CD4-positive, CD25-positive, alpha-beta regulatory T cell (primary cell): ENCODE measurements around the gene ARHGAP28. TPM values are rescaled to one million over a fixed set of nuclear protein-coding genes. Genes with fewer than 3 reads are reported as not detected.

Source experiments
- ATAC-seq, 2 donors: fragments of 150-1000 bp; cut with Tn5 transposase; one replicate each; pipeline ENCODE4 v1.10.0; 2021; ENCODE audit warnings: low read depth in 2 of 2, moderate number of reproducible peaks in 2 of 2, moderate library complexity in 1 of 2
- DNase-seq, 3 donors: peaks; one replicate each; pipeline versions ENCODE4 v3.0.0 to v3.0.0-alpha.2; 2012 to 2022; ENCODE audit warnings: mixed read lengths in 1 of 3
- H3K27ac ChIP-seq: one replicate; pipeline ENCODE4 v1.7.0; 2013; ENCODE audit warnings: mild to moderate bottlenecking, low read length; ENCODE audit not compliant: insufficient read depth, poor library complexity, severe bottlenecking
- H3K27me3 ChIP-seq: one replicate; pipeline ENCODE4 v1.7.0; 2013; ENCODE audit warnings: low read length; ENCODE audit not compliant: control insufficient read depth, insufficient read depth
- H3K36me3 ChIP-seq: one replicate; pipeline ENCODE4 v1.7.0; 2013; ENCODE audit warnings: mild to moderate bottlenecking, low read length, moderate library complexity; ENCODE audit not compliant: control insufficient read depth, insufficient read depth
- H3K4me1 ChIP-seq: 2 replicates; pipeline ENCODE4 v1.7.0; 2013; ENCODE audit warnings: mild to moderate bottlenecking, low read length; ENCODE audit not compliant: insufficient read depth, control insufficient read depth, poor library complexity, severe bottlenecking
- H3K4me3 ChIP-seq: one replicate; pipeline ENCODE4 v1.7.0; 2013; ENCODE audit warnings: low read depth, mild to moderate bottlenecking, low read length, moderate library complexity
- H3K9me3 ChIP-seq, 2 experiments: 1 replicate in 1 of 2; 2 replicates in 1 of 2; pipeline ENCODE4 v1.7.0; 2013; ENCODE audit warnings: low read length in 2 of 2, mild to moderate bottlenecking in 1 of 2, moderate library complexity in 1 of 2; ENCODE audit not compliant: control insufficient read depth in 2 of 2
- H3K27ac Mint-ChIP-seq, 3 donors: one replicate each; pipeline ENCODE4 v1.8.0; 2020 to 2022; ENCODE audit warnings: mild to moderate bottlenecking in 3 of 3, mixed read lengths in 3 of 3, moderate library complexity in 2 of 3
- H3K27me3 Mint-ChIP-seq: one replicate; pipeline ENCODE4 v1.8.0; 2022; ENCODE audit warnings: mild to moderate bottlenecking, mixed read lengths
- H3K36me3 Mint-ChIP-seq: one replicate; pipeline ENCODE4 v1.8.0; 2020; ENCODE audit warnings: mixed read lengths
- H3K4me1 Mint-ChIP-seq, 4 donors: one replicate each; pipeline ENCODE4 v1.8.0; 2020 to 2022; ENCODE audit warnings: mixed read lengths in 4 of 4, mild to moderate bottlenecking in 1 of 4
- H3K4me3 Mint-ChIP-seq, 4 donors: one replicate each; pipeline ENCODE4 v1.8.0; 2020 to 2022; ENCODE audit warnings: mild to moderate bottlenecking in 4 of 4, mixed read lengths in 4 of 4, moderate library complexity in 3 of 4
- H3K9me3 Mint-ChIP-seq, 7 donors: one replicate each; pipeline ENCODE4 v1.8.0; 2020 to 2022; ENCODE audit warnings: mixed read lengths in 7 of 7, mild to moderate bottlenecking in 3 of 7, moderate library complexity in 2 of 7
- polyA plus RNA-seq, 4 donors: library from polyadenylated mRNA; unstranded; fragments of 300-500 nt; fragmentation: Illumina TruSeq; gene quantifications; one replicate each; pipeline ENCODE4 v1.2.3, GENCODE V29; 2021
- total RNA-seq: library from RNA; stranded (reverse); gene quantifications from one replicate; pipeline ENCODE4 v1.2.3, GENCODE V29; 2022

Gene ARHGAP28
- total and polyA plus RNA-seq, 5 donors from 2014 or later = not detected

DNA sequence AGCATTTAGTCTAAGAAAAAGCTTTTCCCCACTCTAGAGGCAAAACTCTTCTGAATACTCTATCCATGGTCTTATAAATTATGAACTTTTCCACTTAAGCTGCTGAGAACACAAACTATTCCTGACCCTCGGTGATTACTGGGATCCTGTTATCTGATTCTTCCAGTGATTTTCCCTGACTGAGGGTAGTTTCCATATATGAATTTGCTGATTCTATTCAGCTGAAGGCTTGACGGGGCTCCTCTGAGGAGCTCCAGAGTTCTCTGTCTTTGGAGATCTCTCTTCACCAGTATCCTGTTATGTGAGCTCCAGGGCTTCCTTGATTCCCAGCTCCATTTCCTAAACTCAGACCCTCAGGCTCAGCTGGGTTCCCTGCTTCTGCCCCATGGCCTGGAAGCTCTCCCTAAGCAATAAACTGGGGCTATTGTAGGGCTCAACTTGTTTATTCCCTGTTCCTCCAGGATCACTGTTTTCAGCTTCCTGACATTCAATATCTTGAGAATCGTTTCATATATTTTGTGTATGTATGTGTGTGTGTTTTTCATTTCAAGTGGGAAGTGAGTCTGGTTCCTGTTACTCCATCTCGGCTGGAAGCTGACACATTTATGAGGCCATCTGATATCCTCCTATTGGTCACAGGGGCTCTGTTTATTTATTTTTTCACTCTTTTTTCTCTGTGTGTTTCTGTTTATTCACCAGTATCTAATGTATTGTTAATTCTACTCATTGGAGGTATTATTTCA, 78.2 kb downstream of the ARHGAP28 start:
- no peak for DNase-seq
- H3K9me3 ChIP-seq = no peaks in the 10 kb centered on the region
- Mint-ChIP-seq H3K9me3 (peaks cover 0 to 8% (median 5%) of the 10 kb centered on the region in 7 donors), H3K27ac (no peak overlapping the region), H3K4me3 (no peak overlapping the region), H3K36me3 (no peaks in the 10 kb centered on the region), H3K27me3 (no peaks in the 10 kb centered on the region), H3K4me1 (no peaks in the 10 kb centered on the region)
- no peak for ATAC-seq
- H3K27ac ChIP-seq = no peak overlapping the region
- no peak overlapping the region for H3K4me3 ChIP-seq
- no peaks in the 10 kb centered on the region for H3K27me3 ChIP-seq
- H3K36me3 ChIP-seq = no peaks in the 10 kb centered on the region
- H3K4me1 ChIP-seq = no peaks in the 10 kb centered on the region

- no peaks in the 10 kb centered on the region for H3K27me3 ChIP-seq
- Mint-ChIP-seq H3K36me3 (no peaks in the 10 kb centered on the region), H3K9me3 (peaks cover 0 to 11% (median 5%) of the 10 kb centered on the region in 7 donors), H3K27ac (no peak overlapping the region), H3K4me1 (no peaks in the 10 kb centered on the region), H3K27me3 (no peaks in the 10 kb centered on the region), H3K4me3 (no peak overlapping the region)
- H3K4me1 ChIP-seq = no peaks in the 10 kb centered on the region
- ATAC-seq = no peak
- H3K27ac ChIP-seq = no peak overlapping the region
- H3K4me3 ChIP-seq = no peak overlapping the region
- DNase-seq = no peak
- no peaks in the 10 kb centered on the region for H3K36me3 ChIP-seq
- H3K9me3 ChIP-seq = no peaks in the 10 kb centered on the region
These were observed 80.7 kb downstream of the ARHGAP28 start for GRCh38 chr18:6810191-6810590.

GRCh38 chr18:6811816-6812215, 82.3 kb downstream of the ARHGAP28 start:
- Histone ChIP-seq H3K36me3 (no peaks in the 10 kb centered on the region), H3K4me1 (no peaks in the 10 kb centered on the region), H3K27me3 (no peaks in the 10 kb centered on the region), H3K27ac (no peak overlapping the region), H3K4me3 (no peak overlapping the region), H3K9me3 (no peaks in the 10 kb centered on the region)
- H3K27me3 Mint-ChIP-seq = no peaks in the 10 kb centered on the region
- no peaks in the 10 kb centered on the region for H3K36me3 Mint-ChIP-seq
- H3K9me3 Mint-ChIP-seq = peaks cover 0 to 14% (median 6%) of the 10 kb centered on the region in 7 donors
- no peak overlapping the region for H3K27ac Mint-ChIP-seq
- no peak overlapping the region for H3K4me3 Mint-ChIP-seq
- DNase-seq (no peak), ATAC-seq (no peak)
- no peaks in the 10 kb centered on the region for H3K4me1 Mint-ChIP-seq

GRCh38 chr18:6814882-6815425, 85.4 kb downstream of the ARHGAP28 start:
- no peak overlapping the region for H3K4me3 ChIP-seq
- no peaks in the 10 kb centered on the region for H3K36me3 ChIP-seq
- ATAC-seq = no peak
- H3K4me1 ChIP-seq = no peaks in the 10 kb centered on the region
- H3K9me3 ChIP-seq = no peaks in the 10 kb centered on the region
- Mint-ChIP-seq H3K4me1 (no peaks in the 10 kb centered on the region), H3K27me3 (no peaks in the 10 kb centered on the region), H3K27ac (no peak overlapping the region), H3K9me3 (peaks cover 0 to 8% (median 4%) of the 10 kb centered on the region in 7 donors), H3K36me3 (no peaks in the 10 kb centered on the region), H3K4me3 (no peak overlapping the region)
- no peak for DNase-seq
- no peaks in the 10 kb centered on the region for H3K27me3 ChIP-seq
- no peak overlapping the region for H3K27ac ChIP-seq

DNA sequence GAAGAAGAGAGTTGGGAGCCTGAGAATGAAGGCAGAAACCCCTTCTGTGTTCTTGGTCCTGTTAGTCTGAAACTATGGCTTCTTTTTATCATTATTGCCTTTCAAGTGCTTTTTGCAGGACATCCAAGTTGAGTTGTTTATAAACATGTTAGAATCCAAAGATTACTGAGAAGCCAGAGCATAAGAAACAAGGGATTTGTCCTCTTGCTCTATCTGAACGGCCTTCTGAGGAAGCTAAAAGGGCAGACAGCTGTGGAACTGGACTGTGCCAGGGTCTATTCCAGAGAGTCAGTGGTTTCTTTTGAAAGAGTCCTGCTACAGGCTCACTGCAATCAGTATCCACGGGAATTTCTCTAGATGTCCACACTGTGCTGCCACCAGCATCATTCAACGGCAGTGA, 86.6 kb downstream of the ARHGAP28 start:
- no peak for ATAC-seq

DNA sequence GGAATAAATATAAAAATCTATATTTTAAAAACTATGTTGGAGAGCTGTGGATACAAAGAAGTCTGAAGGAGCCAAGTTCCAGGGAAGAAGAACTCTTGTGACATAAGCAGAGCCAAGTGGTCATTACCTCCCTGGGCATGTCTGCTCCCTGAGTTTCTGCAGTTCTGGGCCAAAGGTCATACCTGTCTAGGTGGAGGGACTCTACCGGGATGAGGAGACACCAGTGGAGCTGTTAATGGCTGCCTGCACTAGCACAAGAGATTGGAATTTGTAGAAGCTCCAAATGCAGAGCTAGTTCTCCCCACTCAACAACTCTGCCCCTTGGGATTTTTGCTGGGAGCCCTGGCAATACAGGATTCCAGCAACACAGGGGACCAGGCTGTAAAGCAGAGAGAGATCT, 89.8 kb downstream of the ARHGAP28 start:
- no peaks in the 10 kb centered on the region for H3K36me3 ChIP-seq
- Mint-ChIP-seq H3K4me1 (no peaks in the 10 kb centered on the region), H3K27me3 (no peaks in the 10 kb centered on the region), H3K27ac (no peak overlapping the region), H3K36me3 (no peaks in the 10 kb centered on the region), H3K9me3 (peaks cover 0 to 8% (median 4%) of the 10 kb centered on the region in 7 donors), H3K4me3 (no peak overlapping the region)
- H3K27me3 ChIP-seq = no peaks in the 10 kb centered on the region
- H3K27ac ChIP-seq = no peak overlapping the region
- no peaks in the 10 kb centered on the region for H3K4me1 ChIP-seq
- ATAC-seq = no peak
- H3K4me3 ChIP-seq = no peak overlapping the region
- DNase-seq = no peak
- no peaks in the 10 kb centered on the region for H3K9me3 ChIP-seq

More for the DNA sequence above, 86.6 kb downstream of the ARHGAP28 start:
- no peaks in the 10 kb centered on the region for H3K4me1 Mint-ChIP-seq
- no peaks in the 10 kb centered on the region for H3K36me3 Mint-ChIP-seq
- Histone ChIP-seq H3K4me1 (no peaks in the 10 kb centered on the region), H3K27me3 (no peaks in the 10 kb centered on the region), H3K9me3 (no peaks in the 10 kb centered on the region), H3K27ac (no peak overlapping the region), H3K36me3 (no peaks in the 10 kb centered on the region), H3K4me3 (no peak overlapping the region)
- H3K27me3 Mint-ChIP-seq = no peaks in the 10 kb centered on the region
- DNase-seq = no peak
- H3K27ac Mint-ChIP-seq = no peak overlapping the region
- no peak overlapping the region for H3K4me3 Mint-ChIP-seq
- H3K9me3 Mint-ChIP-seq = peaks cover 0 to 8% (median 4%) of the 10 kb centered on the region in 7 donors

DNA sequence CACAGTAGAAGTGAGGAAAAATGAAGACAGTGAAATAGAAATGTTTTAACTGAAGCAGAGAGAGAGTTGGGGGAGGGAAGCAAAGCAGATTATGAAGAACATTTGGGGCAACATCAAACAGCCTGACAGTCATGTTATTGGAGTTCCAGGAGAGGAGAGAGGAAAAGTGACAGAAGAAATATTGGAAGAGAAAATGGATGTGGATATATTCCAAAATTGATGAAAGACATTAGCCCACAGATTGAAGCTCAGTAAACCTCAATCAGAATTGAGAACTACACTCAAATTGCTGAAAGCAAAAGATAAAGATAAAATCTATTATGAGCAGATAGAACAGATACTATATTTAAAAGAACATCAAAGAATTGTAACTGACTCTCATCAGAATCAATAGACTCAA, 90.8 kb downstream of the ARHGAP28 start:
- no peak overlapping the region for H3K4me3 ChIP-seq
- H3K36me3 ChIP-seq = no peaks in the 10 kb centered on the region
- no peaks in the 10 kb centered on the region for H3K4me1 ChIP-seq
- no peaks in the 10 kb centered on the region for H3K27me3 Mint-ChIP-seq
- no peaks in the 10 kb centered on the region for H3K27me3 ChIP-seq
- H3K27ac ChIP-seq = no peak overlapping the region
- H3K9me3 ChIP-seq = no peaks in the 10 kb centered on the region
- no peaks in the 10 kb centered on the region for H3K4me1 Mint-ChIP-seq
- peak overlapping the region in 1 of 4 donors; percentile 40 for H3K4me3 Mint-ChIP-seq
- H3K36me3 Mint-ChIP-seq = no peaks in the 10 kb centered on the region
- ATAC-seq = no peak
- H3K9me3 Mint-ChIP-seq = peaks cover 0 to 6% (median 3%) of the 10 kb centered on the region in 7 donors
- no peak overlapping the region for H3K27ac Mint-ChIP-seq
- no peak for DNase-seq

DNA sequence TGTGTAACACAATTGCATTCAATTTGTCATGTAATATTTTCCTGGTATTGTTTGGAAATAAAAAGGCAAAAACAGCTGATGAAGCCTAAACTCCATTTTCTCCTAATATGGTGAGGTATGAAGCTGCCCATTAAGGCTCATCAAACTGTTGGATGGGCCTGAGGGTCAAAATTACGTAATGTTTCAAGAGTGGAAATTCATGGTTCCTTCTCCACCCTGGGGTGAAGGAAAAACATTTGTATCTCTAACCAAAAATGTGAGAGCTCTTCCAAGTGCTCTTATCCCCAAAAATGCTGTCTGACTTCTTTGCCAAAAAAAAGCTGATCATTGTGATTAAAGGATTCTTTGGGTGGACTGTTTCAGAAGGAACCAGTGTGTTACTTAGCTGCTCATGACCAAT, 91.8 kb downstream of the ARHGAP28 start:
- no peak for DNase-seq
- H3K27ac Mint-ChIP-seq = no peak overlapping the region
- ATAC-seq = no peak
- H3K9me3 ChIP-seq = no peaks in the 10 kb centered on the region
- H3K9me3 Mint-ChIP-seq = peaks cover 0 to 6% (median 2%) of the 10 kb centered on the region in 7 donors
- H3K4me1 Mint-ChIP-seq = no peaks in the 10 kb centered on the region
- no peaks in the 10 kb centered on the region for H3K27me3 Mint-ChIP-seq
- no peak overlapping the region for H3K27ac ChIP-seq
- H3K4me3 Mint-ChIP-seq = no peak overlapping the region
- no peaks in the 10 kb centered on the region for H3K36me3 ChIP-seq
- no peaks in the 10 kb centered on the region for H3K36me3 Mint-ChIP-seq
- H3K4me1 ChIP-seq = no peaks in the 10 kb centered on the region
- H3K27me3 ChIP-seq = no peaks in the 10 kb centered on the region
- H3K4me3 ChIP-seq = no peak overlapping the region
